WTC11 (cell line): ENCODE data around the gene CD180.

Experiments used
- AFF4 ChIP-seq: sonication (generic); formaldehyde crosslinking; IDR thresholded peaks from 2 replicates; pipeline ENCODE4 v1.8.1; 2023; ENCODE audit warnings: mild to moderate bottlenecking, missing genetic modification reagents, borderline replicate concordance
- HMGA2 ChIP-seq: fragments of 250-450 bp; sonication (Bioruptor Pico); IDR thresholded peaks from 2 replicates; pipeline ENCODE4 v1.4.0; 2021; ENCODE audit warnings: mild to moderate bottlenecking, moderate library complexity
- MYBL2 ChIP-seq: sonication (generic); formaldehyde crosslinking; IDR thresholded peaks from 2 replicates; pipeline ENCODE4 v1.8.1; 2023; ENCODE audit warnings: mild to moderate bottlenecking, moderate library complexity, missing genetic modification reagents
- ZNF281 ChIP-seq: sonication (generic); formaldehyde crosslinking; IDR thresholded peaks from 2 replicates; pipeline ENCODE4 v1.8.0; 2023; ENCODE audit warnings: mild to moderate bottlenecking, missing genetic modification reagents
- TF ChIP-seq, protein P1 (sequence below): fragments of 200-600 bp; IDR thresholded peaks from 2 replicates; pipeline ENCODE4 v1.8.0; 2022; ENCODE audit warnings: antibody characterized with exemption
- TF ChIP-seq, protein P2 (sequence below): sonication (generic); formaldehyde crosslinking; IDR thresholded peaks from 2 replicates; pipeline ENCODE4 v1.8.0; 2023; ENCODE audit warnings: missing genetic modification reagents, mild to moderate bottlenecking, borderline replicate concordance

DNA sequence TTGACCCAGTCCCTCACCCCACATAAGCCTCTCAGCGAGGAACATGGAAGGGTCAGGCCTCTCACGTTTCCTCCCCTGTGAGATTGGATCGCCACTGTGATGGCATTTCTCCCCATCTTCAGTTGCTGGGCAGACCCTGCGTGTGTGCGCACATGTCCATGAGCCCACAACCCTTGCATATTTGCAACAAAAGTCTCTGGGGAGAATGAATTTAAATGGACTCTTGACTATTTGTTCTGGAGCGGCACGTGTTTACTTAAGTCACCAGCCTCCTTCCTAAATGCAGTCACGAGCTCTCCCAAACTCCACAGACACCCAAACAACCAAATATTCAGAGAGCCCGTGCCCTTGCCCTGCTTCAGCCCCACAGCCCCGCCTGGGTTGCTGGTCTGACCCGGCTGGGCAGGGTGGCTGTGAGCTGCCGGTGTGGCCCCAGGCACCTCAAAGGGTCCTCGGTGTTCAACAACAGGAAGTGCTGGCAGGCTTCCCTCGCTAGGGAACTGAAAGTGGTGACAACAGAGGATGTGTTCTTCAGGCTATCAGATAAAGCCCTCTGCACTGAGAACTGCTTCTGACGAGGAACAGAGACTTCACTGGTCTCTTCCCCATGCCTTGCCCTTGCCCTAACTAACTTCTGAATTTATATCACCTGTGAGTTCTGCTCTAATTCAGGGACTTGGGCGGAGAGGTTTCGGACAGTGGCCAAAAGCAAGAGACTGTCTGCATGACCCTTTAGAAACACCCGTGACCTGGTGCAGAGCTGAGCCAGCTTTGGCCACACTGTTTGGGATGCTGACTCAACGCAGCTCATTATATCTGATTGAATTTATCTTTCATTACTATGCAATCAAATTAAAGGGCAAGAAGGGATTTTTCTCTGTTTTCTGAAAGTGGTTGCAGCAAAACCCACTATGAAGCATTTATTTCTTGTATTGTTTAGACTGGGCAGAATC lies 19.2 kb upstream of the CD180 start:
- no peak for TF ChIP-seq MYBL2 (CRISPR knock-in tag)
- TF ChIP-seq, protein P1, sequence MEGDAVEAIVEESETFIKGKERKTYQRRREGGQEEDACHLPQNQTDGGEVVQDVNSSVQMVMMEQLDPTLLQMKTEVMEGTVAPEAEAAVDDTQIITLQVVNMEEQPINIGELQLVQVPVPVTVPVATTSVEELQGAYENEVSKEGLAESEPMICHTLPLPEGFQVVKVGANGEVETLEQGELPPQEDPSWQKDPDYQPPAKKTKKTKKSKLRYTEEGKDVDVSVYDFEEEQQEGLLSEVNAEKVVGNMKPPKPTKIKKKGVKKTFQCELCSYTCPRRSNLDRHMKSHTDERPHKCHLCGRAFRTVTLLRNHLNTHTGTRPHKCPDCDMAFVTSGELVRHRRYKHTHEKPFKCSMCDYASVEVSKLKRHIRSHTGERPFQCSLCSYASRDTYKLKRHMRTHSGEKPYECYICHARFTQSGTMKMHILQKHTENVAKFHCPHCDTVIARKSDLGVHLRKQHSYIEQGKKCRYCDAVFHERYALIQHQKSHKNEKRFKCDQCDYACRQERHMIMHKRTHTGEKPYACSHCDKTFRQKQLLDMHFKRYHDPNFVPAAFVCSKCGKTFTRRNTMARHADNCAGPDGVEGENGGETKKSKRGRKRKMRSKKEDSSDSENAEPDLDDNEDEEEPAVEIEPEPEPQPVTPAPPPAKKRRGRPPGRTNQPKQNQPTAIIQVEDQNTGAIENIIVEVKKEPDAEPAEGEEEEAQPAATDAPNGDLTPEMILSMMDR: no peak
- TF ChIP-seq AFF4: no peak
- no peak for TF ChIP-seq ZNF281 (CRISPR knock-in tag)
- no peak for TF ChIP-seq HMGA2 (CRISPR knock-in tag)
- TF ChIP-seq, protein P2, sequence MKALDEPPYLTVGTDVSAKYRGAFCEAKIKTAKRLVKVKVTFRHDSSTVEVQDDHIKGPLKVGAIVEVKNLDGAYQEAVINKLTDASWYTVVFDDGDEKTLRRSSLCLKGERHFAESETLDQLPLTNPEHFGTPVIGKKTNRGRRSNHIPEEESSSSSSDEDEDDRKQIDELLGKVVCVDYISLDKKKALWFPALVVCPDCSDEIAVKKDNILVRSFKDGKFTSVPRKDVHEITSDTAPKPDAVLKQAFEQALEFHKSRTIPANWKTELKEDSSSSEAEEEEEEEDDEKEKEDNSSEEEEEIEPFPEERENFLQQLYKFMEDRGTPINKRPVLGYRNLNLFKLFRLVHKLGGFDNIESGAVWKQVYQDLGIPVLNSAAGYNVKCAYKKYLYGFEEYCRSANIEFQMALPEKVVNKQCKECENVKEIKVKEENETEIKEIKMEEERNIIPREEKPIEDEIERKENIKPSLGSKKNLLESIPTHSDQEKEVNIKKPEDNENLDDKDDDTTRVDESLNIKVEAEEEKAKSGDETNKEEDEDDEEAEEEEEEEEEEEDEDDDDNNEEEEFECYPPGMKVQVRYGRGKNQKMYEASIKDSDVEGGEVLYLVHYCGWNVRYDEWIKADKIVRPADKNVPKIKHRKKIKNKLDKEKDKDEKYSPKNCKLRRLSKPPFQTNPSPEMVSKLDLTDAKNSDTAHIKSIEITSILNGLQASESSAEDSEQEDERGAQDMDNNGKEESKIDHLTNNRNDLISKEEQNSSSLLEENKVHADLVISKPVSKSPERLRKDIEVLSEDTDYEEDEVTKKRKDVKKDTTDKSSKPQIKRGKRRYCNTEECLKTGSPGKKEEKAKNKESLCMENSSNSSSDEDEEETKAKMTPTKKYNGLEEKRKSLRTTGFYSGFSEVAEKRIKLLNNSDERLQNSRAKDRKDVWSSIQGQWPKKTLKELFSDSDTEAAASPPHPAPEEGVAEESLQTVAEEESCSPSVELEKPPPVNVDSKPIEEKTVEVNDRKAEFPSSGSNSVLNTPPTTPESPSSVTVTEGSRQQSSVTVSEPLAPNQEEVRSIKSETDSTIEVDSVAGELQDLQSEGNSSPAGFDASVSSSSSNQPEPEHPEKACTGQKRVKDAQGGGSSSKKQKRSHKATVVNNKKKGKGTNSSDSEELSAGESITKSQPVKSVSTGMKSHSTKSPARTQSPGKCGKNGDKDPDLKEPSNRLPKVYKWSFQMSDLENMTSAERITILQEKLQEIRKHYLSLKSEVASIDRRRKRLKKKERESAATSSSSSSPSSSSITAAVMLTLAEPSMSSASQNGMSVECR (CRISPR knock-in tag): no peak
